Dendritic cell treated with granulocyte-macrophage colony-stimulating factor and Interleukin-4, amounts not matched to agents 40 ng/mL and 50 ng/mL, for 4 days (primary cell): ENCODE results near the gene LHX2.
A peak's percentile ranks its signal among the peaks of the same experiment; 100 is the strongest.

Experiments
- H3K27ac Mint-ChIP-seq: one replicate; pipeline ENCODE4 v1.8.0; 2022; ENCODE audit warnings: mild to moderate bottlenecking, mixed read lengths
- H3K27me3 Mint-ChIP-seq: one replicate; pipeline ENCODE4 v1.8.0; 2022; ENCODE audit warnings: mild to moderate bottlenecking, mixed read lengths
- H3K36me3 Mint-ChIP-seq: one replicate; pipeline ENCODE4 v1.8.0; 2022; ENCODE audit warnings: low read depth, mixed read lengths
- H3K4me1 Mint-ChIP-seq: one replicate; pipeline ENCODE4 v1.8.0; 2022; ENCODE audit warnings: low read depth, mixed read lengths
- H3K4me3 Mint-ChIP-seq: one replicate; pipeline ENCODE4 v1.8.0; 2022; ENCODE audit warnings: mild to moderate bottlenecking, moderate library complexity, mixed read lengths
- H3K9me3 Mint-ChIP-seq: one replicate; pipeline ENCODE4 v1.8.0; 2022; ENCODE audit warnings: mixed read lengths
- intact Hi-C: fragments of 100-400 bp; cut with micrococcal nuclease; formaldehyde crosslinking; loops from one replicate; pipeline ENCODE4 v1.15.0; 2022

Gene LHX2

DNA sequence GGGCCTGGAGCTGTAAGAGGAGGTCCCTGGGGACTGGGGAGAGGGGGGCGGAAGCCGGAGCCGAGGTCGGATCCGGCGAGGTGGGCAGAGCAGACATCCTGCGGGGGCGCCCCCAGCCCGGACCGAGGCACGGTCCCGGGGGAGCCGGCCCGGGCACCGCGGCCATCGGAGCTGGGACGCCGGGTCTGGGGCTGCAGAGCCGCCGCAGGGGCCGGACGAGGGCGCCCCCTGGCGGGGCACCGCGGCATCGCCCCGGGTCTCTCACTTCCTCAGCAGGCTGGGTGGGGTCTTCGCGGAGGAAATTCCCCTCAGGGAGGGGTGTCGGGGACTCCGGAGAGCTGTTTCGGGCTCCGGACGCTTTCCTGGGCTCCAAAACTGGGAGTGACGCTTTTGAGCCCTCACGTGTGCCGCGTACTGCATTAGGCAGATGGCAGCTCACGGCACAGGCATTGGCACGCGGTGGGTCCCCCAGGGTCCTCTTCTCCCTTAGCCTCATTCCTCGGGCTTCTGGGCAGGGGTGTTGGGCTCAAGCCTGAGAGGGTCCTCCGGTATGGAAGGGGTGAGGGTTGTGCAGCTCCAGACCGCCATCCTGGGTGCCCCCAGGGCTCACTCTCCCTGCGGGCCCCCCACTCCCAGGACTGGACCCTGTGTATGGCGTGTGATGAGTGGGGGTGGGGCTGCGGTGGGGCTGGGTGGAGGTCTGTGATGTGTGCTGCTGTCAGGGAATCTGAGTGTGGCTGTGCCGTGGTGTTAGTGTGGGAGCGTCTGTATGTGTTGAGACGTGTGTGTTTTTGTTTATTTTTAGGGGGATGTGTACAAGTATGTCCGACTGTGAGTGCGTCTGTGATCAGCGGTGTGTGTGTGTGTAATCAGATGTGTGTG lies 29.6 kb downstream of the LHX2 start:
- Mint-ChIP-seq H3K27me3 (peaks cover 97% of the 10 kb centered on the region), H3K36me3 (no peaks in the 10 kb centered on the region), H3K27ac (no peak overlapping the region), H3K9me3 (no peaks in the 10 kb centered on the region), H3K4me3 (peak overlapping the region; percentile 66), H3K4me1 (peaks cover 20% of the 10 kb centered on the region)
- intact Hi-C loops = loop anchor here (1.0 to 5.0 kb wide), 2 partner anchors 309 to 497 kb away; no protein-coding TSS in a partner anchor

DNA sequence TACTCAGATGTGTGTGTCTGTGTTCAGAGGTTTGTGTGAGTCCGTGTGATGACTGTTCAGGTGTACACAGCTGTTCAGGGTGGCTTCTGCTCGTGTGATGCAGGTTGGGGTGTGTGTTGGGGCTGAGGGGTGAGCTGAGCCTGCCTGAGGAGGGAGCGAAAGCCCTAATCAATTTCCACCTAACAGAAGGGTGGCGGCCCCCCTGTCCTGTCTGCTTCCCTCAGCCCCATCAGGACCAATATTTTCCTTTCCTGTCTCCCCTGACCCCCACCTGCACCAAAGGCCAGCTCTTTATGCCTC lies 30.2 kb downstream of the LHX2 start:
- no peak overlapping the region for H3K27ac Mint-ChIP-seq
- intact Hi-C loops = loop anchor here (5.0 kb wide), 1 partner anchor 309 kb away; no protein-coding TSS in a partner anchor
- peaks cover 97% of the 10 kb centered on the region for H3K27me3 Mint-ChIP-seq
- no peaks in the 10 kb centered on the region for H3K9me3 Mint-ChIP-seq
- H3K36me3 Mint-ChIP-seq = no peaks in the 10 kb centered on the region
- no peak overlapping the region for H3K4me3 Mint-ChIP-seq
- peaks cover 20% of the 10 kb centered on the region for H3K4me1 Mint-ChIP-seq

DNA sequence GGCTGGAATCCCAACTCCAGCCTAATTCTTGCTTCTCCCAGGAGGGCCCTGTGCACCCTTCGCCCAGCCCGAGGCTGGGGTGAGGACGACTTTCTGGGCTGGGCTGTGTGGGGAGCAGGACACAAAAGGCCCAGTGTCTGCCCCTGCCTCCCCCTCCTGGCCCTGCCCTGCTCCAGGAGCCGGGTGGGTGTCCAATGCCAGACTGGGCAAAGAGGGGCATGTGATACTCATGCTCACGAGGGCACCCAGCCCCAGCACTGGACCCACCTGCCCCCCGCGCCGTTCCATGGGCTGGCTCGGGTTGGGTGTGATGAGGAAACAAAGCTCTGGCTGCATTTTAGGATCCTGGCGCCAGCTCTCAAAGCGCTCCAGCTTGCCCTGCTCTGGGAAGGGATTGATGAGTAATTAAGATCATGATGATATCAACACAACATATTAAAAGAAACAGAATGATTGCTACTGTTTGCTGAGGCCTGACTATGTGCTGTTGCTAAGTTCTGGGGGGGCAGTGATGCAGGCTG lies 30.7 kb downstream of the LHX2 start:
- no peak overlapping the region for H3K4me3 Mint-ChIP-seq
- H3K4me1 Mint-ChIP-seq = peaks cover 20% of the 10 kb centered on the region
- no peak overlapping the region for H3K27ac Mint-ChIP-seq
- no peaks in the 10 kb centered on the region for H3K36me3 Mint-ChIP-seq
- H3K27me3 Mint-ChIP-seq = peaks cover 97% of the 10 kb centered on the region
- H3K9me3 Mint-ChIP-seq = no peaks in the 10 kb centered on the region
- intact Hi-C loops = loop anchor here (5.0 kb wide), 1 partner anchor 310 kb away; no protein-coding TSS in a partner anchor

DNA sequence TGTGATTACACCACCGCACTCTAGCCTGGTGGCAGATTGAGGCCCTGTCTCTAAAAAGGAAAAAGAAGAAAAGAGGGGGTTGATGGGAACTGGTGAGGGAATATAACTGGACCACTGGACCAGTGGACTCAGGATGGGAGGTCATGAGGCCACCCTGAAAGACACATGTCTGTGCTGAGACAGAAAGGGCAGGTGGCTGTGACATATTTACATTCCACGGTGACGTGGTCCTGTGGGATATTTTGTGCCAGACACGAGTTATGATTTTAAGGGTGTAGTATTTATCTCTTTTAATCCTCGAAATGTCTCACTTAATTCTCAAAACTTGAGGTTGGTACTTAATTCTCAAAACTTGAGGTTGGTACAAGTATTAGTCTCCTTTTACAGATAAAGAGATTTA lies 32.9 kb downstream of the LHX2 start:
- Mint-ChIP-seq H3K4me3 (no peak overlapping the region), H3K9me3 (no peaks in the 10 kb centered on the region), H3K27me3 (peaks cover 89% of the 10 kb centered on the region), H3K36me3 (no peaks in the 10 kb centered on the region), H3K4me1 (peaks cover 15% of the 10 kb centered on the region), H3K27ac (no peak overlapping the region)
- intact Hi-C loops = loop anchor here (5.0 kb wide), 1 partner anchor 312 kb away; no protein-coding TSS in a partner anchor

DNA sequence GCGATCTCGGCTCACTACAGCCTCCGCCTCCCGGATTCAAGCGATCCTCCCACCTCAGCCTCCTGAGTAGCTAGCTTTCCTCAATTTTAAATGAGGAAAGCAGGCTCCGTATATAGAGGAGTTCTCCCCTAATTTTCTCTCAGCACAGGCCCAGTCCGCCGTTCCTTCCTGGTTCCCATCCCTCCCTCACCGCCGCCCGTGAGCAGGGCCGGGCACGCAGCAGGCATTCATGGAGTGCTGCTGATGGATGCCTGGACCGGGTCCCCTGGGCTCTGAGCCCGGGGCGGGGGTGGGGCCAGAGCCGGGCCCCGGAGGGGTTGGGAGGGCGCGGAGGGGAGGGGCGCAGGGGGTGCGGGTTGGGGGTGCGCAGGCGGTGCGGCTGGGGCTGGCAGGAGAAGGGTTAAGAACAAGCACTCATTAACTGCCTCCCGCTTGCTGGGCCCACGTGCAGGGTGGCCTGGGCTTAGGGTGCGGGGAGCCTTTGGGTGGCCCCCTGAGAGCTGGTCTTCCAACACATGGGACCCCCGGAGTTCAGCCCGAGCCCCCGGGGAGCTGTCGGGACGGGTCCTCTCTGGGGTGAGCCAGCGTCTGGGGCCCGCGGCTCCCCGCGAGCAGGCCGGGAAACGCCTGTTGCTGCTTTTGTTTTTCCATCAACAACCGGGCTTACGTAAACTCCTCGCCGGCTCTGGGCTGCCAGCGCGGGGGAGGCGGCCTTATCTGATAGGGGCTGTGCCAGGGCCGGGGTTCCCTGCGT lies 33.7 kb downstream of the LHX2 start:
- Mint-ChIP-seq H3K27ac (no peak overlapping the region), H3K27me3 (peaks cover 88% of the 10 kb centered on the region)

DNA sequence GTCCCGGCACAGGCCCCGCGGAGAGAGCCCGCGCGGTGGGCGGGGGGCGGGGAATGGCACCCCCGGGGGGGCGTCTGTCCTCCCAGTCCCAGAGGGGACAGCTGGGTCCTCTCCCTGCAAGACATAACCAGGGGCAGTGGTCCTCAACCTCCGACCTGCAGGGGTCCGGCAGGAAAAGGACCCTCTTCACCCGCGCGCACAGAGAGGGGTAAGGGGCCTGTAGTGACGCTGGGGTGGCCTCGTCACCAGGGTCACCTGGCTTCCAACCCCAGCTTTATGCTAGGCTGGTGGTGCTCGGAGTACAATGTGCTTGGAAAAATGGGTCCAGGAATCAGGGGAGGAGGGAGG lies 34.2 kb downstream of the LHX2 start:
- peaks cover 88% of the 10 kb centered on the region for H3K27me3 Mint-ChIP-seq
- intact Hi-C loops = no loop called here
- no peaks in the 10 kb centered on the region for H3K9me3 Mint-ChIP-seq
- H3K27ac Mint-ChIP-seq = no peak overlapping the region
- peaks cover 15% of the 10 kb centered on the region for H3K4me1 Mint-ChIP-seq
- H3K36me3 Mint-ChIP-seq = no peaks in the 10 kb centered on the region
- H3K4me3 Mint-ChIP-seq = no peak overlapping the region

More for the DNA sequence above, 33.7 kb downstream of the LHX2 start:
- Mint-ChIP-seq H3K9me3 (no peaks in the 10 kb centered on the region), H3K4me3 (peak overlapping the region; percentile 13), H3K36me3 (no peaks in the 10 kb centered on the region), H3K4me1 (peaks cover 15% of the 10 kb centered on the region)
- intact Hi-C loops = no loop called here

DNA sequence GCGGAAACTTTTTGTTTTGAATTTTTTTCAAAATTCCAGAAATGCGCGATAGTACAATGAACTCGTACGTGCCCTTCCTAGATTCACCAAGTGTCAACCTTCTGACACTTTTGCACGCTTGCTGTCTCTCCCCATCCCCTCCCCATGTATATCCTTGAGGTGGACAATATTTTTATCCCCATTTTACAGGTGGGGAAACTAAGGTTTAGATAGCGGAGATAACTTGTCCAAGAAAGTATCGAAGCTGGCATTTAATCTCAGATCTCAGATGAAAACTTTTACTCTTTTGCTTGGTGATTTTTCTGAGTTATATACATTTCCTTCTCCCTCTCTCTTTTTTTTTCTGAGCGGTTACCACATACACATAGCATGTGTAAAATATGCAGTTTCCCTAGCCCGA lies 34.6 kb downstream of the LHX2 start:
- Mint-ChIP-seq H3K27ac (no peak overlapping the region), H3K4me3 (no peak overlapping the region), H3K9me3 (no peaks in the 10 kb centered on the region), H3K36me3 (no peaks in the 10 kb centered on the region), H3K27me3 (peaks cover 86% of the 10 kb centered on the region), H3K4me1 (peaks cover 14% of the 10 kb centered on the region)
- intact Hi-C loops = no loop called here

DNA sequence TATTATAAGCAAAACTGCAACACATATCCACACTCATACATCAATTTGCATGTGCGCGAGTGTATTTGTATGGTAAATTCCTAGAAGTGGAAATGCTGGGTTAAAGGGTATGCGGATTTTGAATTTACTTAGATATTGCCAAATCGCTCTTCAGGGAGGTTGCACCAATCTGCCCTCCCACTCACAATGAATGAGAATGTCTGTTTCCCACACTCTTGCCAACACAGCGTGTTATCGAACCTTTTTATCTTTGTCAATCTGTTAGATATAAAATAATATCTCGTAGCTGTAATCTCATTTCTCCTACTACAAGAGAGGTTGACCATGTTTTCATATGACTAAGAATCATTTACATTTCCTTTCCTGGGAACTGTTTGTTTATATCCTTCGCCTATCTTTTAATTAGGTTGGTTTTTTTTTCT lies 35.7 kb downstream of the LHX2 start:
- Mint-ChIP-seq H3K27me3 (peaks cover 84% of the 10 kb centered on the region), H3K27ac (no peak overlapping the region), H3K9me3 (no peaks in the 10 kb centered on the region), H3K36me3 (no peaks in the 10 kb centered on the region), H3K4me3 (no peak overlapping the region), H3K4me1 (peaks cover 8% of the 10 kb centered on the region)
- intact Hi-C loops = no loop called here

DNA sequence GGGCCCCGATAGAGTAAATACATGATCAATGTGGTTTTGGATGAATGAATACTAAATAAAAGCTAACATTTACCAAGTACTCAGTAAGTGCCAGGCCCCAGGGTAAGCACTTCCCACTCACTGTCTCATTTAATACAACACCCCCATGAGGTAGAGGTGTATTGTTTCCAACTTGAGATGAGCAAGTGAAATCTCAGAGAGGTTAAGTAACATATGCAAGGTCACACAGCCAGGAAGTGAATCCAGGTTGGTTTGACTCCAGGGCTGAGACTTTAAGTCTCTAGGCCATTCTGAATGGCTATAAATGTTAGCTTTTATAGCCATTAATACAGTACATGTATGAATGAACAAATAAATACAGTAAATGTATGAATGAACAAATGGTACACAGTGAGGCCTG lies 39.4 kb downstream of the LHX2 start:
- H3K27ac Mint-ChIP-seq = no peak overlapping the region
- no peaks in the 10 kb centered on the region for H3K9me3 Mint-ChIP-seq
- H3K4me3 Mint-ChIP-seq = no peak overlapping the region
- no peaks in the 10 kb centered on the region for H3K4me1 Mint-ChIP-seq
- intact Hi-C loops = no loop called here
- H3K36me3 Mint-ChIP-seq = no peaks in the 10 kb centered on the region
- H3K27me3 Mint-ChIP-seq = peaks cover 80% of the 10 kb centered on the region

DNA sequence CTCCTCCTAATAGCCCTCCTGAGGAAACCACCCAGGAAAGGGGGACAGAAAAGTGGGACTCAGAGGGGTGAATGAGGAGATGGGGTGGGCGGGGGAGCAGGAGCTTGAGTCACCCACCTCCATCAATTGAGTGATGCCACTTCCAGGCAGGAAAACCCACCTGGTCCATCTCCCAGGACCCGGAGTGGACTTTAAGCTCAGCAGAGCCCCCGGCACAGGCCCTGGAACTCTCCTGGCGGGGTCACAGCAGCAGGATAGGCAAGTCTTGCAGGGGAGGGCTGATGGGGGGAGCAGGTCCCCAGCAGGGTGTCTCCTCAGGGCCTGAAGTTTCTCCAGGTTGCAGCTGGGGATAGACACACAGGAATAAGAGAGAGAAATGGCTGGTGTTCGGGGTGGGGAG lies 40.8 kb downstream of the LHX2 start:
- Mint-ChIP-seq H3K36me3 (no peaks in the 10 kb centered on the region), H3K27ac (no peak overlapping the region), H3K4me3 (no peak overlapping the region), H3K4me1 (no peaks in the 10 kb centered on the region), H3K27me3 (peaks cover 79% of the 10 kb centered on the region), H3K9me3 (no peaks in the 10 kb centered on the region)
- intact Hi-C loops = no loop called here

DNA sequence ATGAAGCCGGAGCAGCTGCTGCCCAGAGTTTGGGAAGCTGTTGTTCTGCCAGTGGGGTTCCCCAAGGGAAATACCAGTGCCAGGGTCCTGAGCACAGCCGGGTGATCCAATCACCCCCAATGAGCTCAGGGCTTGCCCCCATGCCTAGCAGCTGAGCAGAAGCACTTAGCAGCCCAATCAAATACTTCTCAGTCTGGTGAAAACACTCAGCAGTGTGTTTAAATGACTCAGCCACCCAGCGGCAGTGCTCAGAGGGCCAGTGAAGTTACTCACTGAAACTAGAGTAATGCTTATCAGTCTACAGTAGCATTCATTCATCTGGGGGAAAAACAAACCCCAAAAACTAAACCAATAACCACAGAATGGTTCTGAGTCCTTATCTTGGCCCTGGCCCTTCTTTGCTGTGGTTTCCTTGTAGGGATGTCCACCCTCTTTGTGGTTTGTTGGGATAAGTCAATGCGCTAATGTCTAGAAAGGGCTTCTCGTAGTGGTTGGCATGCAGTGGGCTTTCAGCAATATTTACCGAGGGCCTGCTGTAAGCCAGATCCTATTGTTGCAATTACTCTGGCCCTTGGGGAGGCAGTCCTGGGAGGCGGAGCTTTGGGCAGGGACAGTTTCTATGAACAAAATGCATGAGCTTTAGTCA lies 43.1 kb downstream of the LHX2 start:
- Mint-ChIP-seq H3K27ac (no peak overlapping the region), H3K4me3 (no peak overlapping the region), H3K4me1 (no peaks in the 10 kb centered on the region), H3K9me3 (no peaks in the 10 kb centered on the region), H3K36me3 (no peaks in the 10 kb centered on the region), H3K27me3 (peaks cover 78% of the 10 kb centered on the region)
- intact Hi-C loops = no loop called here

DNA sequence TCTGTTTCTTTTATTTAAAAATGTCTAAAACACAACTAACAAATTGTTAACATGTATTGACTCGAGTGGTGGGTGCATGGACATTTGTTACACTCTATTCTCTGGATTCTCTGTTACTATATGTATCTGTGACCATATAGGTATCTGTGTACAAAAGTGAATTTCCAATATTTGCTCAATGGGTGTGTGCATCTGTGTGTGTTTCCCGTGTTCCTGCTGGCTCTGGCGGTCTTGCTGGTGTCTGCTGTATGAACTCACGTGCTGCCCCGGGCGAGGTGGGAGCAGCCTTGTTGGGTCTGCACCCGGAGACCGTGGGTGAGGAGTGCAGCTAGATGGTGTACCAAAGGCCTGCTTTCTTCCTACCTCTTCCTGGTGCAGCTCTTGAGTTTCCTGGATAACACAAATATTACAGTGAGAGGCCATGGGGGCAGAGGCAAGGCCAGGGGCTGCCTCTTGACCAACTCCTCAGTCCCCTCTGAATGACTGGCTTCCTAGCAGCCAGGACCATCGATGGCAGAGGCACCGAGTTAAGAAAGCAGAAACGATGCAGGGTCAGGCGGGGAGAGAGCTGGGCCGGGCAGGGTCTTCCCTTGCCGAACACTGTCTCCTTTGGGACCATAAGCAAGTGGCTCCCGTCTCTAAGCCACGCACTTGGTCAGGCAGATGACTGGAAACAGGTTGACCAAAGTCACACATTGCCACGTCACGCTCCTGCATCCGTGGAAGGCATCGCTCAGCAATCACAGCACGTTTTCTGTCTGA lies 49.5 kb downstream of the LHX2 start:
- intact Hi-C loops = no loop called here
- Mint-ChIP-seq H3K4me3 (no peak overlapping the region), H3K27me3 (peaks cover 55% of the 10 kb centered on the region), H3K36me3 (no peaks in the 10 kb centered on the region), H3K4me1 (no peaks in the 10 kb centered on the region), H3K9me3 (no peaks in the 10 kb centered on the region), H3K27ac (no peak overlapping the region)

DNA sequence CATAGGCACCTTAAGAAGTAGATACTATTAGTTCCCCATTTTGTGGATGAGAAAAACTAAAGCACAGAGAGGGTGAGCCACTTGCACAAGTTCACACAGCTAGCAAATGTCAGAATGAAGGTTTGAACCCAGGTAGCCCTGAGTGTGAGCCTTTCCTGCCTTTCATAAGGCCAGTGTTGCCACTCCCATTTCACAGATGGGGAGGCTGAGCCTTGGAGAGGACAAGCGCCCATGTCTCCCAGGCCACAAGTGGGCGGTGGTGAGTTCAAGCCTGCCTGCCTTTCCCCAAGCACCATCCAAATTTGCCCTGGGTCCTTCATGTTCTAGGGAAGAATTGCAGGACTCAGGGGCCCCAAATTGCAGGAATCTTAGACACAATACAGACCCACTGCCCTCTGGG lies 50.6 kb downstream of the LHX2 start:
- H3K9me3 Mint-ChIP-seq = no peaks in the 10 kb centered on the region

More for the DNA sequence above, 50.6 kb downstream of the LHX2 start:
- H3K4me1 Mint-ChIP-seq = no peaks in the 10 kb centered on the region
- intact Hi-C loops = no loop called here
- peaks cover 45% of the 10 kb centered on the region for H3K27me3 Mint-ChIP-seq
- H3K27ac Mint-ChIP-seq = no peak overlapping the region
- H3K4me3 Mint-ChIP-seq = no peak overlapping the region
- H3K36me3 Mint-ChIP-seq = no peaks in the 10 kb centered on the region
